Gastroesophageal sphincter (tissue), 4 donors: ENCODE results near the gene NEK10. TPM values are rescaled to one million over a fixed set of nuclear protein-coding genes. Genes with fewer than 3 reads are reported as not detected.

Experiments used
- ATAC-seq: fragments of 150-250 bp; one replicate; pipeline ENCODE4 v1.9.1; 2016; ENCODE audit warnings: mild to moderate bottlenecking, moderate library complexity
- H3K27ac ChIP-seq, 4 donors: fragments of 200-600 bp; sonication (generic) in 3 of 4; 1 replicate in 3 of 4; 2 replicates in 1 of 4; pipeline ENCODE4 v1.5.1; 2016 to 2019
- H3K27me3 ChIP-seq: fragments of 200-600 bp; sonication (generic); one replicate; pipeline ENCODE4 v1.5.1; 2019
- H3K36me3 ChIP-seq, 2 donors: fragments of 200-600 bp; sonication (generic); one replicate each; pipeline ENCODE4 v1.5.1; 2019; ENCODE audit warnings: control low read depth in 1 of 2
- H3K4me1 ChIP-seq, 3 donors: fragments of 200-600 bp; sonication (generic); 1 replicate in 2 of 3; 2 replicates in 1 of 3; pipeline ENCODE4 v1.5.1; 2016 to 2019; ENCODE audit warnings: control low read depth in 2 of 3
- H3K4me3 ChIP-seq, 2 donors: fragments of 200-600 bp; sonication (generic); one replicate each; pipeline ENCODE4 v1.5.1; 2019; ENCODE audit warnings: mild to moderate bottlenecking in 1 of 2, moderate library complexity in 1 of 2
- H3K9me3 ChIP-seq, 3 donors: fragments of 200-600 bp; sonication (generic); one replicate each; pipeline ENCODE4 v1.5.1; 2017 to 2019; ENCODE audit warnings: control low read depth in 2 of 3
- CTCF ChIP-seq, 4 experiments: fragments of 200-600 bp in 2 of 4; fragments of 450-650 bp in 2 of 4; sonication (generic) in 1 of 4; IDR thresholded peaks; one replicate each; pipeline ENCODE4 v1.5.1; 2017 to 2019; ENCODE audit warnings: antibody characterized with exemption in 4 of 4, mild to moderate bottlenecking in 2 of 4, moderate library complexity in 2 of 4
- EP300 ChIP-seq: sonication (generic); formaldehyde crosslinking; IDR thresholded peaks from one replicate; pipeline ENCODE4 v1.6.1; 2017; ENCODE audit warnings: antibody characterized with exemption, mild to moderate bottlenecking
- POLR2A ChIP-seq, 2 donors: fragments of 450-650 bp; IDR thresholded peaks; one replicate each; pipeline ENCODE4 v1.6.1; 2017; ENCODE audit warnings: antibody characterized with exemption in 2 of 2, mild to moderate bottlenecking in 2 of 2, moderate library complexity in 1 of 2
- POLR2AphosphoS5 ChIP-seq: sonication (generic); formaldehyde crosslinking; IDR thresholded peaks from one replicate; pipeline ENCODE4 v1.6.1; 2017; ENCODE audit warnings: antibody characterized with exemption
- WGBS, 2 donors: methylation state at CpG; one replicate each; pipeline ENCODE4 v1.1.5; 2018; ENCODE audit warnings: low coverage in 1 of 2; 5-methylcytosine and 5-hydroxymethylcytosine counted together
- total RNA-seq, 4 donors: library from RNA; depleted of rRNA; stranded (reverse); fragments of >200 nt; gene quantifications; one replicate each; pipeline ENCODE4 v1.1.0, GENCODE V29; 2016

NEK10 gene
- total RNA-seq, 4 donors from 2014 or later = 0.62 to 2.7 (median 1.5) TPM

DNA sequence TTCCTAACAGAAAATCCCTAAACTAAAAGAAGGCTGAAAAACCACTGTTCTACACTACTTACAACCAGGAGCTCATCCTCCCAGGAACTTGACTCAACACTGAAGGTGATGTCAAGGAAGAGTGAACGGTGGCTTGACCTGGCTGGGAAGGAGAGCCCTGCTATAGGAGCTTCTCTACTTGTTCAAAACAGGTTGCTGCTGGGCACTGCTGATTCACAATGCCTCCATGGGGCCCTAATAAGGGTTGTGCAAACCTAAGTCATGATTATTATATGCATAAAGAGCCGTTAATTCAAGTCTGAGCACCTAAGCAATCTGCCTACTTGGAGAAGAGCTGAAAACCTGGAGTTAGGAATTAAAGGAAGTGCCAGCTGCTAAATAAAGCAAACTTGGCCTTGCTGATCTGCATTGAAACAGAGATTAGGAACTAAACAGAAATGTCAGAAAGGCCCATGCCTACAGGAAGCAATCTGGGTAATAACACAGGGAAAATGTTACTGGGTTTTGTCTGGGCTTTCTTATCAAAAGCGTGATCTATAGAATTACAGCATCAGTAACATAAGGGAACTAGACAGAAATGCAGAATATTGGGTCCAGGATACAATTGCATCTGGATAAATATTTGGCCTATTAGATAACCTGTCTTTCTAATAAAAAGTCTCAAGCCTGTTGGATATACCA, 243.2 kb downstream of the NEK10 start:
- Histone ChIP-seq H3K27me3 (no peaks in the 10 kb centered on the region), H3K4me3 (no peak overlapping the region), H3K27ac (no peak overlapping the region), H3K9me3 (no peaks in the 10 kb centered on the region), H3K36me3 (no peaks in the 10 kb centered on the region), H3K4me1 (no peaks in the 10 kb centered on the region)
- 89 to 96% methylated on average over 3 of the region's 3 CpGs for WGBS, 2 donors
- TF ChIP-seq EP300 (no peak), POLR2A (IDR thresholded peaks at IDR 0.05) (no peak), POLR2AphosphoS5 (no peak), CTCF (IDR thresholded peaks at IDR 0.05) (no peak)
- ATAC-seq = no peak

- 33 to 61% methylated on average over 3 of the region's 3 CpGs for WGBS, 2 donors
- no peak for ATAC-seq
- TF ChIP-seq CTCF (IDR thresholded peaks at IDR 0.05) (no peak), POLR2AphosphoS5 (no peak), POLR2A (IDR thresholded peaks at IDR 0.05) (no peak), EP300 (no peak)
- H3K27ac ChIP-seq = no peak overlapping the region
- no peaks in the 10 kb centered on the region for H3K9me3 ChIP-seq
- no peaks in the 10 kb centered on the region for H3K36me3 ChIP-seq
- no peaks in the 10 kb centered on the region for H3K27me3 ChIP-seq
- H3K4me1 ChIP-seq = no peaks in the 10 kb centered on the region
- H3K4me3 ChIP-seq = no peak overlapping the region
Measured at GRCh38 chr3:27119639-27120038, 249.5 kb downstream of the NEK10 start.

DNA sequence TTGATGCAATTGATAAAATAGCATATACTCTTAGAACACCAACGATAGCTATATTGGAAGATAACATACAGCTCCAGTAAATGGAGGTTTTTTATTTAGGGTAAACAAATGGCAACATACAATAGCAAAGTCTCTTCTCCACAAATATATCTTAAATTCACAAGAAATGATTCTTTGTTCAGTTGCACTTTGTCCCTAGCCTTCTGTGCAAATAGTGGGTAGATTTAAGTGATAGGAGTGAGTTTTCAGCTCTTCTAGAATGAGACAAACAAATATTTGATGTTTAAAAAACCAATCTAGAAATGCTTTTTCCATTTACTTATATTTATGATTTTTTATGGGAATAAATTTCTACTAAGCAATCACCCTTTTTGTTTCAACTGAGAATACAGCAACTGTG, 253.8 kb downstream of the NEK10 start:
- no peak for ATAC-seq
- TF ChIP-seq EP300 (no peak), POLR2AphosphoS5 (no peak), CTCF (IDR thresholded peaks at IDR 0.05) (no peak), POLR2A (IDR thresholded peaks at IDR 0.05) (no peak)
- H3K9me3 ChIP-seq = no peaks in the 10 kb centered on the region
- no peak overlapping the region for H3K4me3 ChIP-seq
- H3K27ac ChIP-seq = no peak overlapping the region
- no peaks in the 10 kb centered on the region for H3K4me1 ChIP-seq
- no peaks in the 10 kb centered on the region for H3K27me3 ChIP-seq
- 90 to 95% methylated on average over 1 of the region's 1 CpG for WGBS, 2 donors
- no peaks in the 10 kb centered on the region for H3K36me3 ChIP-seq

DNA sequence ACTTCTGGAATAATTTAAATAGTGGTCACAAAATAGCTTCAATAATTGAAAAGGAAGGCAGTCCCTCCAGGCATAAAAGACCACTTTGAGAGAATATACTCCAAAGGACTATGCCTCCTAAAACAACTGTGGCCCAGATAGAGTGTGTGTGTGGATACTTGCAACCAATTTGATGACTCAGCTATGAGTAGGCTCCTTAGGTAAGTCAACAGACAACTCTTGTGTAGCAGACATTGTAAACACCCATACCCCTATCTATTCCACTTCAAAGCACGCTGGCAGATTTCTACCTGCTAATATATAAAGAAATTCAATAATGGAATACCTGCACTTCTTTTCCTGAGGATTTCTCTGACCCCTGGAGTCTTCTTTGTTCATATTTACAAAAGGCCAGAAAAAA, 254.5 kb downstream of the NEK10 start:
- H3K27me3 ChIP-seq = no peaks in the 10 kb centered on the region
- no peak for TF ChIP-seq POLR2AphosphoS5
- TF ChIP-seq POLR2A (IDR thresholded peaks at IDR 0.05) = no peak
- WGBS, 2 donors = 82% methylated on average over 1 of the region's 1 CpG; no CpG with 5 or more reads in 1 of the 2 donors
- ATAC-seq = no peak
- no peaks in the 10 kb centered on the region for H3K9me3 ChIP-seq
- no peak overlapping the region for H3K4me3 ChIP-seq
- H3K27ac ChIP-seq = no peak overlapping the region
- no peaks in the 10 kb centered on the region for H3K36me3 ChIP-seq
- H3K4me1 ChIP-seq = no peaks in the 10 kb centered on the region

DNA sequence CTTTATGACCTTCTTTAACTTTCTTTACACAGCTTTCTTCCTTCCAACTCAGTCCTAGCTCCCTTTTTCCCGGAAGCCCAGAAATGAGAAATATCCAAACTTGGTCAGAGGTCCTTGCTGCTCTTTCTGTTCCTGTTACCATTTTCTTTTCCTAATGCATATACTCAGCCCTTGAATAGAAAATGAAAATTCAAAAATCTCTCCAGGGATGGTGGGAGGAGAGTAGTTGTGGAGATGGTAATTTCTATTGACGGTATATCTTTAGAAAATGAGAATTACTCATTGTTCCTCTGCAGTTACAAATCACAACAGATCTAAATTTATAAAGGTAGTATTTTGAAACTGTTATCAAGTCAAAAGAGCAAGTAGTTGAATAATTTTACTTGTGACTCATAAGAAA, 255.1 kb downstream of the NEK10 start:
- WGBS, 2 donors = 75 to 90% methylated on average over 1 to 2 of the region's 2 CpGs
- Histone ChIP-seq H3K4me3 (no peak overlapping the region), H3K36me3 (no peaks in the 10 kb centered on the region), H3K27me3 (no peaks in the 10 kb centered on the region), H3K27ac (no peak overlapping the region), H3K9me3 (no peaks in the 10 kb centered on the region), H3K4me1 (no peaks in the 10 kb centered on the region)
- TF ChIP-seq CTCF (IDR thresholded peaks at IDR 0.05) = no peak
- ATAC-seq = no peak
